GM13976 (cell line): Measurements from ENCODE around the gene CASR.

ENCODE experiments used
- DNase-seq: peaks from one replicate; pipeline ENCODE4 v3.0.0; 2012; ENCODE audit warnings: low spot score
- CTCF ChIP-seq: IDR thresholded peaks from 2 replicates; pipeline ENCODE4 v1.5.1; 2012; ENCODE audit warnings: borderline replicate concordance, mild to moderate bottlenecking; ENCODE audit not compliant: insufficient read depth; ENCODE audit errors: extremely low read depth, missing control alignments, control extremely low read depth
- in situ Hi-C: fragments of 300-500 bp; cut with MboI; formaldehyde crosslinking; loops from one replicate; pipeline ENCODE4 v1.12.0; 2022; ENCODE audit warnings: low sequenced_read_pairs, mixed read lengths, inconsistent platforms; ENCODE audit not compliant: unreplicated experiment

CASR gene

GRCh38 chr3:122315619-122316018 is 132.2 kb downstream of the CASR start:
- in situ Hi-C loops: no loop called here
- TF ChIP-seq CTCF: no peak
- DNase-seq: no peak

- in situ Hi-C loops: no loop called here
- TF ChIP-seq CTCF: no peak
- no peak for DNase-seq
Observed at GRCh38 chr3:122316368-122316767, 132.9 kb downstream of the CASR start.

GRCh38 chr3:122318620-122319019 is 135.2 kb downstream of the CASR start:
- DNase-seq: no peak
- TF ChIP-seq CTCF: no peak
- in situ Hi-C loops: no loop called here

- no peak for TF ChIP-seq CTCF
- DNase-seq: peak; percentile 60
- in situ Hi-C loops: no loop called here
Observed at GRCh38 chr3:122322095-122323075, 138.9 kb downstream of the CASR start.

GRCh38 chr3:122324871-122325323 is 141.4 kb downstream of the CASR start, which contains the start of gene CSTA:
TSS of gene CSTA (plus strand) at chr3:122325248. CDS start at chr3:122325293, 45 bp downstream.
- no peak for DNase-seq
- in situ Hi-C loops: no loop called here
- TF ChIP-seq CTCF: no peak

GRCh38 chr3:122325769-122326168 is 142.3 kb downstream of the CASR start:
- no peak for TF ChIP-seq CTCF
- in situ Hi-C loops: no loop called here
- no peak for DNase-seq

GRCh38 chr3:122331886-122332285 is 148.4 kb downstream of the CASR start:
- in situ Hi-C loops: no loop called here
- no peak for TF ChIP-seq CTCF
- DNase-seq: no peak
